ENCODE results near the gene LRIG1.

The LRIG1 gene

GRCh38 chr3:66404903-66405700 is 95.7 kb downstream of the LRIG1 start:
- DNase-seq (ENCODE audit: low read depth in 1 of 2, low spot score in 1 of 2) = no peak

- no peak for DNase-seq (ENCODE audit: low read depth in 1 of 2, low spot score in 1 of 2)
These were observed 96.6 kb downstream of the LRIG1 start for GRCh38 chr3:66404197-66404596.

- no peak for DNase-seq (ENCODE audit: low read depth in 1 of 2, low spot score in 1 of 2)
These were observed 97.4 kb downstream of the LRIG1 start for GRCh38 chr3:66403323-66403990.

- DNase-seq (ENCODE audit: low read depth in 1 of 2, low spot score in 1 of 2) = no peak
These were observed 98.1 kb downstream of the LRIG1 start for GRCh38 chr3:66402596-66403290.

GRCh38 chr3:66401675-66402491 is 98.9 kb downstream of the LRIG1 start:
- DNase-seq (ENCODE audit: low read depth in 1 of 2, low spot score in 1 of 2) = no peak

- no peak for DNase-seq (ENCODE audit: low read depth in 1 of 2, low spot score in 1 of 2)
These were observed 99.7 kb downstream of the LRIG1 start for GRCh38 chr3:66401157-66401550.

GRCh38 chr3:66400411-66401156 is 100.2 kb downstream of the LRIG1 start:
- DNase-seq (ENCODE audit: low read depth in 1 of 2, low spot score in 1 of 2) = no peak

- no peak for DNase-seq (ENCODE audit: low read depth in 1 of 2, low spot score in 1 of 2)
These were observed 101.1 kb downstream of the LRIG1 start for GRCh38 chr3:66399529-66400232.

- DNase-seq (ENCODE audit: low read depth in 1 of 2, low spot score in 1 of 2) = no peak
These were observed 102.4 kb downstream of the LRIG1 start for GRCh38 chr3:66398228-66399025.

GRCh38 chr3:66397745-66398144 is 103.1 kb downstream of the LRIG1 start:
- DNase-seq (ENCODE audit: low read depth in 1 of 2, low spot score in 1 of 2) = no peak

GRCh38 chr3:66396888-66397287 is 103.9 kb downstream of the LRIG1 start:
- DNase-seq (ENCODE audit: low read depth in 1 of 2, low spot score in 1 of 2) = no peak

GRCh38 chr3:66396161-66396760 is 104.6 kb downstream of the LRIG1 start:
- no peak for DNase-seq (ENCODE audit: low read depth in 1 of 2, low spot score in 1 of 2)

GRCh38 chr3:66395635-66396034 is 105.2 kb downstream of the LRIG1 start:
- DNase-seq (ENCODE audit: low read depth in 1 of 2, low spot score in 1 of 2) = no peak

GRCh38 chr3:66394753-66395249 is 106.0 kb downstream of the LRIG1 start:
- DNase-seq (ENCODE audit: low read depth in 1 of 2, low spot score in 1 of 2) = no peak

- DNase-seq (ENCODE audit: low read depth in 1 of 2, low spot score in 1 of 2) = peak in 1 of 2 donors; percentile 25
These were observed 106.6 kb downstream of the LRIG1 start for GRCh38 chr3:66394019-66394752.

GRCh38 chr3:66393333-66394005 is 107.4 kb downstream of the LRIG1 start:
- DNase-seq (ENCODE audit: low read depth in 1 of 2, low spot score in 1 of 2) = no peak

- DNase-seq (ENCODE audit: low read depth in 1 of 2, low spot score in 1 of 2) = no peak
These were observed 107.9 kb downstream of the LRIG1 start for GRCh38 chr3:66392966-66393332.
